NCI-H187 treated with DMSO at 0.1 percent for 48 hours (cell line): Measurements from ENCODE around the gene DDOST.
"Not testable (repeated sequence)": the region's sequence is repeated elsewhere in the genome, so short reads cannot be mapped to it uniquely, and the experiment has no call there.

Experiments used
- DNase-seq: peaks from one replicate; lab custom pipeline; 2025; lab: John Stamatoyannopoulos, UW

The DDOST gene

DNA sequence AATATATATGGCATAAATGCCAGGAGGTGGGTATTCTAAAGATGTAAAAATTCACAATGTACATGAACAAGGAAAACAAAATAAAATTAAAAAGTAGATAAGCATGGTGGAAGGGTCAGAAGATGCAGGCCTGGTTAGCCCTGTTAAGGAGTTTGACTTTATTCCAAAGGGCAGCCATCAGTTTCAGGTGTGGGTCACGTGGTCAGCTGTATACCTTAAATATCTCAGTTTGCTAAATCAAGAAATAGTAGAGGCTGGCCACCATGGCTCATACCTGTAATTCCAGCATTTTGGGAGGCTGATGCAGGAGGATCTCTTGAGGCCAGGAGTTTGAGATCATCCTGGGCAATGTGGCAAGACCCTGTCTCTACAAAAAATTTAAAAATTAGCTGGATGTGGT lies 36.5 kb downstream of the DDOST start:
- DNase-seq, result no peak

DNA sequence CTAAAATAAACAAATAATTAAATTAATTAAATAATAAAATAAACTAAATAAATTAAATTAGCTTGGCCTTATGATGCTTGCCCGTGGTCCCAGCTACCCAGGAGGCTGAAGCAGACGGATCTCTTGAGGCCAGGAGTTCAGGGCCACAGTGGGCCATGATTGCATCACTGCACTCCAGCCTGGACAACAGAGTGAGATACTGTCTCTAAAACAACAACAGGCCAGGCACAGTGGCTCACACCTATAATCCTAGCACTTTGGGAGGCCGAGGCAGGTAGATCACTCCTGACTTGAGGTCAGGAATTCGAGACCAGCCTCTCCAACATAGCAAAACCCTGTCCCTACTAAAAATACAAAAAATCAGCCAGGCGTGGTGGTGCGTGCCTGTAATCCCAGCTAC lies 40.2 kb downstream of the DDOST start:
- DNase-seq, result no peak

DNA sequence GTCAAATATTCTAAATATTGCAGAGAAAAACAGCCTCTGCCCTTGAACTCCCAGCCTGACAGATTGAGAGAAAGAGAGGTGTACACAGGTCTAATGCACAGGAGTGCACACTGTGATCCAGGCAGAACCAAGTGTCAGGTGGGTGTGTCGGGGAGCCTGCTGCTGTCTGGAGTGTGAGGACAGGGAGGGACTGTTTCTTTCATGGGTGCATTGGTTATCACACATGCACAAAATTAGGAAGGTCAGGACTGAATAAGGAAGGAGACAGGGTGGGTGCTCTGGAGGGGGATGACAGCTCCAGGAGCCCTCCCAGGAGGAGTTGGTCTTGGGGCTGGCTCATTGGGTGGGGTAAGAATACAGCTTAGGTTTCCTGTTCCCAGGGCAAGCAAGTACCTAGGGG lies 41.2 kb downstream of the DDOST start:
- DNase-seq, result no peak

DNA sequence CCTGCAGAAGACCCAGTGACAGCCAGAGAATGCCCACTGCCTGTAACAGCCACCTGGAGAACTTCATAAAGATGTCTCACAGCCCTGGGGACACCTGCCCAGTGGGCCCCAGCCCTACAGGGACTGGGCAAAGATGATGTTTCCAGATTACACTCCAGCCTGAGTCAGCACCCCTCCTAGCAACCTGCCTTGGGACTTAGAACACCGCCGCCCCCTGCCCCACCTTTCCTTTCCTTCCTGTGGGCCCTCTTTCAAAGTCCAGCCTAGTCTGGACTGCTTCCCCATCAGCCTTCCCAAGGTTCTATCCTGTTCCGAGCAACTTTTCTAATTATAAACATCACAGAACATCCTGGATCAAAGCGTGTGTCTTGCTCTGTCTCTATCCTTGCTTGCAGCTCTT lies 42.6 kb downstream of the DDOST start:
- DNase-seq, result no peak

DNA sequence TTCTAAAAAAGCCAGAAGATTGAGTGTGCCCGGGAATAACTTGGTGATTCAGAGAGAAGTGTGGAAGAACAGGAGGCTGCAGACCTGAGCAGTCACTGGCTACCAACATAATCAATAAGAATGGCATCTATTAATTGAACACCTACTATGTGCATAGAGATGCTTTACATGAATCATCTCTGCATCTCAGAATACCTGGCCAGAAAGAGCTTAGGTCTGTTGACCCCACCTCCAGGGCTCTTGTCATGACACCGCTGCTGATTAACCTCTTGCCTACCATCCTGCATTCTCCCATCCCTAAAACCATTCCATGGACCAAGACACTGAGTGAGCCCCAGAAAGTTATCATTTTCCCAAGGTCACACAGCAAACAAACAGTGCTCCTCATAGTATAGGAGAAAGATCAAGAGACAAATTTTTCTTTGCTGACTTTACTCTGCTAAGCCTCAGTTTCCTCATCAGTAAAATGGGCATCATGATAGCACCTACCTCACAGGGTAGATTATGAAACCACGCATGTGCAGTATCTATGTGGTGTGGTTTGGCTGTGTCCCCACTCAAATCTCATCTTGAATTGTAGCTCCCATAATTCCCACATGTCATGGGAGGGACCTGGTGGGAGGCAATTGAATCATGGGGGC lies 44.2 kb downstream of the DDOST start:
- no peak for DNase-seq

DNA sequence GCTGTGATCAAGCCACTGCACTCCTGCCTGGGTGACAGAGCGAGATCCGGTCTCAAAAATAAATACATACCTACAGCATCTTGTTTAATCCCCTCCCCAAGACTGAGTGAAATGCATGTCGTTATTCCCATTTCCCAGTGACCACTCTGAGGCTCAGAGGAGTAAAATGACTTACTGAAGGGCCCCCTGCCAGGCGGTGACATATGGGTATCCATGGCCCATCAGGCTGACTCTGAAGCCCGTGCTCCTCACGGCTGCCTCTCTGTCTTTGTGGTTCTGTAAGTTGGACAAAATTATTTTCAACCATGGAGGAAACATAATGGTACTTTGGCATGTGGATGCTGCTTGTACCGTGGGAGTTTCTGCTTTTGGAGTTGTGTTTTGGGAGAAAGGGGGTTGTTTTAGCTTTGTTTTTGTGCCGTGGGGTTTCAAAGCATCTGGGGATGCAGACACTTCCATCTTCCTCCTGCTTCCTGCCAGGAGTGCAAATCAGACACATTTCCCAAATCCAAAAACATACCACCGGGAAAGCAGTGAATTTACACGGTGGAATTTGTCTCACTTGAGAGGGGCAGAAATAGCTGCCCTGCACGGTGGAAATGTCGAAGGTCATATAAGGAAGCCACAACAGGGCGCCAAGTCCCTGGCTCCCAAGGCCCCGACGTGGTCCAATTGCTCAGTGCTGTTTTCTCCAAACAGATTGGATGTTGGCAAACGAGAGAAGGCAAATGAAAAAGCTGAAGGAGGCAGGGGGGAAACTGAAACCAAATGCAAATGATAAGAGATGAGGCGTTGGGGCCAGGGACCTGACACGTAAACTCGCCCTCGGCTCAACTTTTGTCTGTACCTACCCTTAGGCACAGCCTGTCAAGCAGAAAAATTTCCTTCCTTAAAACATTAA lies 45.0 kb downstream of the DDOST start:
- DNase-seq, result no peak

DNA sequence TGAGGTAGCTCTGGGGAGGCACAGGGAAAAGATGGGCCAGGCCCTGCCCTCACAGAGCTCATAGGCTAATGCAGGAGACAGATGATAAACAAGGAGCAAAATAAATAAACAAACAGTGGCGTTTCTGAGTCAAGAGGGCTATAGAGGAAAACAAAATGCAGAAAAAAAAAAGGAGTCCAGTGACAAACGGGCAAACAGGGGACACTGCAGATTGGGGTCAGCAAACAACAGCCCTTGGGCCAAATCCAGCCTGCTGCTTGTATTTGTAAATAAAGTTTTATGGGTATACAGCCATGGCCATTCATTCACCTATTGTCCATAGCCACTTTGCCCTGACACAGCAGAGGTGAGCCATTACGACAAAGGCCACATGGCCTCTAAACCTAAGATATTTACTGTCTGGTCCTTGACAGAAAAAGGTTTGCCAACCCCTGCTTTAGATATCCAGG lies 47.0 kb downstream of the DDOST start:
- DNase-seq, result no peak

DNA sequence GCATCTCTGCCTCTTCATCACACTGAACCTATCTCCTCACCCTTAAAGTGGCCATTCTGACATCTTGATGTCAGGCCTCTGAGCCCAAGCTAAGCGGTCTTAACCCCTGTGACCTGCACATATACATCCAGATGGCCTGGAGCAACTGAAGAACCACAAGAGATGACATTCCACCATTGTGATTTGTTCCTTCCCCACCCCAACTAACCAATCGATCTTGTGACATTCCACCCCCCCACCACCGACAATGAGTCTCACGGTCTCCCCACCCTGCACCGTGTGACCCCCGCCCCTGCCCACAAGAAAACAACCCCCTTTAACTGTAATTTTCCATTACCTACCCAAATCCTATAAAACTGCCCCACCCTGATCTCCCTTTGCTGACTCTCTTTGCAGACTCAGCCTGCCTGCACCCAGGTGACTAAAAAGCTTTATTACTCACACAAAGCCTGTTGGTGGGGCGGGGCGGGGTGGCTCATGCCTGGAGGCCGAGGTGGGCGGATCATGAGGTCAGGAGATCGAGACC lies 48.9 kb downstream of the DDOST start:
- no peak for DNase-seq

DNA sequence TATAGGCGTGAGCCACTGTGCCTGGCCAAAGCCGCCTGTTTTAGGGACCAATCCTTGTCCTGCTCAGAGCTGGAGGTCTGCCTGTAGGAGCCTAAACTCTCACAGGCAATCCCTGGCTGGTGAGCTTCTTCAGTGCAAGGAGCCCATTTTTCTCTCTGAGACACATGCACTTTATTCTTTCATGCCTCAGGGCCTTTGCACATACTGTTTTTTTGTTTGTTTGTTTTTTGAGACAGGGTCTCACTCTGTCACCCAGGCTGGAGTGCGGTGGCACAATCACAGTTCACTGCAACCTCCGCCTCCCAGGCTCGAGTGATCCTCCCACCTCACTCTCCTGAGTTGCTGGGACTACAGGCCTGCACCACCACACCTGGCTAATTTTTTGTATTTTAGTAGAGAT lies 49.5 kb downstream of the DDOST start:
- no peak for DNase-seq

DNA sequence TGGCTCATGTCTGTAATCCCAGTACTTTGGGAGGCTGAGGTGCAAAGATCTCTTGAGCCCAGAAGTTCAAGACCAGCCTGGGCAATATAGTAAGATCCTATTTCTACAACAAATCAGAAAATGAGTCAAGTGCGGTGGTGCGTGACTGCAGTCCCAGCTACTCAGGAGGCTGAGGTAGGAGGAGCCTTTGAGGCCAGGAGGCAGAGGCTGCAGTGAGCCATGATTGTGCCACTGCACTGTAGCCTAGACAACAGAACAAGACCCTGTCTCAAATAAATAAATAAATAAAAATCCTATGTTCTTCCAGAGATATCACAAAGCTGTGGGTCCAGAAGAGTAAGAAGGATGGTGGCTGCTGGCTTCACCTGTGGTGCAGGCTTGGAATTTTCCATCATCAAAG lies 50.2 kb downstream of the DDOST start:
- no peak for DNase-seq

DNA sequence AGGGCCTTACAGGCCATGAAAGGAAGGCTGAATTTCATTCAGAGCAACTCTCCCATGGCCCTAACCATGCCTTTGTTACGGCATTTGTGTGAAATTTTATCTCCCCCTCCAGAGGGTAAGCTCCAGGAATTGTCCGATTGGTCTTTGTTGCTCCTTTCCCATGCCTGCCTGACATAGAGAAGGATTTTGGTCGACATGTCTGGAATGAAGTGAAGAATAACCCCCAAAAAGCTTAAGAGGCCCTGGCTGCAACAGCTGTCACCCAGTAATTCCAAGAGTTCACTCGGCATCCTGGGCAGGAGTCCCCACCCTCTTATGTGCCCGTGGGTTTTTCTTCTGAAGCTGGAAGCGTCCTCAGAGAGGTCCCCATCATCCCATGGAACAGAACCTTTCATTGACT lies 51.6 kb downstream of the DDOST start:
- DNase-seq, result no peak

DNA sequence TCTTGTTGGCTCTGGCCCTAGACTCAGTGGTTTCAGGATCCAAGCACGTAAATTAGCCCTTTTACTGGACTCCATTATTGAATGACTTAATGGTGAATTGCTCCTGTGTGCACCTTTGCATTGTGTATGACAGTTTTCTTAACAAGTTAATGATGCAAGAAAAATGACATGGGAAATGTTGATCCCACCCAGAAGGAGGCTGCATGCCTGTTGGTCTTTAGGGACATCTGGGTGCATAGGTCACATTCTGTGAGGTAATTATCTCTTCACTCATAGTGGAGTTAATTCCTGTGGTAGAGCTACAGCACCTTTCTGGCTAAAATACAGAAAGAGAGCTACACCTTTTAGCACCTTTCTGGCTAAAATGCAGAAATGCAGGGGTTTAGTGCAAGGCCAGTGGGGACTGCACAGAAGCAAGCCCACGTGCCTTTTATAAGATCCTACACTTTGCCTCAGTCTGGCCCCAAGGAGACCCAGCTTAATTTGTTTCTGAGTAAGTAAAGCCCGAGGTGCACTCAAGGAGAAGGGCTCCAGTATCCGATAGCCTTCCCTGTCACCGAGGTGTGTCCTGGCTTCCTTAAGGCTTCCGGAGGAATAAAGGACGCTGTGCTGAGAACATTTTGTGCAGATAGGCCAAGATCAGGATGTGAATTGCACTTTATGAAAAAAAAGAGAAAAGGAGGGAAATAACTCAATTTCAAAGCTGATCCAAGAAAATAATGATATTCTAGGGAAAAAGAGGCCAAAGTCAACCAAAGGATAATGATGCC lies 54.2 kb downstream of the DDOST start:
- DNase-seq, result not testable (repeated sequence)

DNA sequence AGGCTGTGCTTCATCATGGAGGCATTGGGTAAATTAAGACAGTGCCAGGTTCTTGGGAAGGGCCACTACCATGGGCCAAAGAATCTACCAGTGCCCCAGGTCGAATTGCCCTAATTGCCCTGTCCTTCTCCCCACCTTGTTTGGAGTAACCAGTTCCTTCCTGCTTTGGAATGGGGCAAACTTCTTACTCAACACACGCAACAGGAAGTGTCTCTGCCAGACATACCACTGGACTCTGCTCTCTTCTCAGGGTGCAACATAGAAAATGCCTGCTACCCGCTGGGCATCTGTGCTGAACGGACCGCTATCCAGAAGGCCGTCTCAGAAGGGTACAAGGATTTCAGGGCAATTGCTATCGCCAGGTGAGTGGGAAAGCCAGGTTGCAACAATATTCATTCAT lies 56.5 kb downstream of the DDOST start:
- no peak for DNase-seq

DNA sequence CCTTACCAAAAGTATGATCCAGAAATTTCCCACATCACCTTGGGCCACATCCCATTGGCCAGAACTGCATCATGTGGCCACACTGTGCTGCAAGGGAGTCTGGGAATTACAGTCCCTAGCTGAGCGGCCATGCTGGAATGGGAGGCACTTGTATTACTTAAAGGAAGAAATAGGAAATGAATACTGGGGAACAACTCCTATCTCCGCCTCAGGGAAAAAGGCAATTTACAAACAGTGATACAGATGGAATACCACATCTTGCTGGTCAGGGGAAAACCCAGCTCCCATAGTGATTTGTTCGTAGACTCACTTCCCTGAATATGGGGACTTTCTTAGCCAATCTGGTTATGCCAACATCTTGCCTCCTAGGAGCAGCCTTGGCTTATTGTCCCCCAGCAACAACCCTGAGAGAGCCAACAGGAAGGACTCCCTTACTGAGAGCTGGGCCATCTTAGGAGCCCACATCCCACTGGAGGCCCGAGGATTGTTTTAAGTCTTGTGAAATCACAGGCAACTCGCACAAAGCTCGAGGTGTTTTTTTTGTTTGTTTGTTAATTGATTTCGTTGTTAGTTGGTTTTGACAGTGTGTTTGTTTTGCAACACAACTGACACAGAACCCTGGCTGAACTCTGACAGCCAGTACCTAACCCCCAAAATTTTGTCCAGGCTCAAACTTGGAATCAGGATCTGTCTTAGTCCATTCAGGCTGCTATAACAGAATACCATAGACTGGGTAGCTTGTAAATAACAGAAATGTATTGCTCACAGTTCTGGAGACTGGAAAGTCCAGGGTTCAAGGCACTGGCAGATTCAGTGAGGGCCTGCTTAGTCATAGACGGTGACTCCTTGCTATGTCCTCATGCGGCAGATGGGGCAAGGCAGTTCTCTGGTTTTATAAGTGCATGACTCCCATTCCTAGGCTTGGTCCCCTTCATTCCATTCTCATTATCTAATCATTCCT lies 57.4 kb downstream of the DDOST start:
- DNase-seq, result no peak

DNA sequence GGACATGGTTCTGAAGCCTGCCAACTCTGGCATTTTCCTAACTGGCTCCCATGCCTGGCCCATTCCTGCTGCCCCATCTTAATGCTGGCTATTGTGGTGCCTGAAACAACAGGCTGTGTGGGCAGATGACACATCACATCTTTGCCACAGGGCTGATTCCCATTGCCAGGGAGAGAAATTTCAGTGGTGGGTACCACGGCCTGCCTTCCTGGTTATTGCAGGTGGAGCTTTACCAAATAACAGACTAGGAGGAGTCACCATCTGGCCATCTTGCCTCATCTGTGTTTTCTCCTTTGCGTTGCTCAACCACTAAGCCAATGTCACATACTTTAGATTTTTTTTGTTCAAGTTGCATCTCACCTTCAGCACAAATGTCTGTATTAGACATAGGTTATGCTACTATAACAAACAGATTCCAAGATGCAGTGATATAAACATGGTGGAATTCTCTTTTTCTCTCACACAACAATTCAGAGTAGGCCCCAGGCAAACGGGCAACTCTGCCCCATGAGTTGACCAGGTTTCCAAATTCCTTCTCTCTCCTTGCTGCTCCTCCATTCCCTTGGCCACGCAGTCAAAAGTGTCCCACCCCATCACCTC lies 58.2 kb downstream of the DDOST start:
- DNase-seq, result no peak
